Measurements from ENCODE around the gene PRPF8. TPM values are rescaled to one million over a fixed set of nuclear protein-coding genes. Genes with fewer than 3 reads are reported as not detected.

PRPF8 gene
- total and polyA plus RNA-seq, 2 of the 8 experiments (the other 6 are each of a cell fraction or from before 2014, with no cell fraction given): 329 to 337 TPM

GRCh38 chr17:1716912-1717695 lies 32.4 kb upstream of the PRPF8 start (continued):
- TF ChIP-seq CHD2 (IDR thresholded peaks at IDR 0.05; ENCODE audit: low read length) (peak; percentile 75; the same call in 1 of the 2 replicates), CTCF (IDR thresholded peaks at IDR 0.05; ENCODE audit: control extremely low read depth in 1 of 3, insufficient read depth in 1 of 3, low read depth in 1 of 3, low read length in 3 of 3) (no peak), YY1 (IDR thresholded peaks at IDR 0.05; ENCODE audit: low read depth, low read length) (no peak), ASH2L (IDR thresholded peaks at IDR 0.05; ENCODE audit: low read length) (peak; percentile 87), POLR2A (IDR thresholded peaks at IDR 0.05; ENCODE audit: control extremely low read depth in 1 of 2, low read depth in 2 of 2, low read length in 2 of 2) (peak in 1 of 2 experiments; percentile 77; a peak in 2 of 3 replicates), RFX5 (IDR thresholded peaks at IDR 0.05; ENCODE audit: borderline replicate concordance, low read depth, low read length) (peak; percentile 90), USF2 (IDR thresholded peaks at IDR 0.05; ENCODE audit: low read length) (no peak; the same call in 1 of the 2 replicates), BRCA1 (IDR thresholded peaks at IDR 0.05; ENCODE audit: low read depth, low read length) (no peak), HDAC2 (IDR thresholded peaks at IDR 0.05; ENCODE audit: borderline replicate concordance in 1 of 2, low read depth in 2 of 2, low read length in 2 of 2) (peak in 1 of 2 experiments; percentile 33; a peak in 1 of 4 replicates), JUND (IDR thresholded peaks at IDR 0.05; ENCODE audit: low read length) (0 out of 2 replicates have a peak, but pooled peaks have one; percentile 42), GABPA (IDR thresholded peaks at IDR 0.05; ENCODE audit: borderline replicate concordance, insufficient read depth, low read length) (no peak), SP1 (IDR thresholded peaks at IDR 0.05; ENCODE audit: low read depth, low read length) (peak; percentile 94), E2F6 (IDR thresholded peaks at IDR 0.05) (peak; percentile 54), SIN3A (conservative IDR thresholded peaks at IDR 0.05 in 1 of 2, IDR thresholded peaks at IDR 0.05 in 1 of 2; ENCODE audit: low read depth in 1 of 2, low read length in 2 of 2) (peak; percentile 94 to 96), RXRA (IDR thresholded peaks at IDR 0.05; ENCODE audit: insufficient read depth, low read depth, low read length) (no peak), TBP (IDR thresholded peaks at IDR 0.05; ENCODE audit: low read depth, low read length) (peak; percentile 44; the same call in 1 of the 2 replicates), CBX5 (IDR thresholded peaks at IDR 0.05; ENCODE audit: low read depth, low read length) (no peak)
